ENCODE measurements around the gene BRME1.
A peak's percentile ranks its signal among the peaks of the same experiment; 100 is the strongest.

The BRME1 gene

DNA sequence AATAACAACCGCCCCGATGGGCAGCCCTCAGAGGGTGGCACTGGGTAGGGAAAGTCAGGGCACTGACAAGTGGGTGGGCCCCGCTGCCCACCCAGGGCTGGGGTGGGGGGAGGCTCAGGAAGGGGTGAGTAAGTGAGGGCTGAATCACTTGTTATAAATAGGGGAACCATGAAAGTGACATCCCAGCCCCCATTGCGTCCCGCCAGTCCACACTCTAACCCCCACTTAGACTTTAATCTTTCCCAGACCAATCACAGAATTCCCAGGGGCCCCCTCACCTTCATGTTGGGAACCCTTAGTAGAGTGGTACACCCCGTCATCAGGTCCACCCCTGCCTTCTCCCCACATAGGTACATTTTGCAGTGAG, 66.0 kb downstream of the BRME1 start:
- Histone ChIP-seq H3K9me3 (ENCODE audit: insufficient read depth, low read length) (no peaks in the 10 kb centered on the region), H3F3A (ENCODE audit: insufficient read depth) (no peaks in the 10 kb centered on the region), H2AFZ (ENCODE audit: low read depth, low read length, severe bottlenecking) (no peak overlapping the region), H3K9me2 (replicated peaks; ENCODE audit: insufficient read depth, low read length) (no peaks in the 10 kb centered on the region), H3K27ac (ENCODE audit: low read depth, low read length) (no peak overlapping the region), H3K79me2 (ENCODE audit: insufficient read depth, low read length) (no peaks in the 10 kb centered on the region), H3K9ac (ENCODE audit: low read length) (peak overlapping the region; percentile 23; the same call in 1 of the 2 replicates), H3K4me2 (ENCODE audit: low read depth, low read length, poor library complexity, severe bottlenecking) (peak overlapping the region; percentile 37), H3K36me3 (ENCODE audit: low read length) (no peaks in the 10 kb centered on the region), H4K20me1 (ENCODE audit: low read depth, low read length) (no peaks in the 10 kb centered on the region), H3K4me3 (ENCODE audit: insufficient read depth, low read length, poor library complexity, severe bottlenecking) (no peak overlapping the region), H3K27me3 (ENCODE audit: low read length) (no peaks in the 10 kb centered on the region)
- no peak for TF ChIP-seq EZH2phosphoT487 (conservative IDR thresholded peaks at IDR 0.05; ENCODE audit: low read length)
- no peak for TF ChIP-seq CTCF (IDR thresholded peaks at IDR 0.05; ENCODE audit: insufficient read depth, low read length, poor library complexity, severe bottlenecking)

DNA sequence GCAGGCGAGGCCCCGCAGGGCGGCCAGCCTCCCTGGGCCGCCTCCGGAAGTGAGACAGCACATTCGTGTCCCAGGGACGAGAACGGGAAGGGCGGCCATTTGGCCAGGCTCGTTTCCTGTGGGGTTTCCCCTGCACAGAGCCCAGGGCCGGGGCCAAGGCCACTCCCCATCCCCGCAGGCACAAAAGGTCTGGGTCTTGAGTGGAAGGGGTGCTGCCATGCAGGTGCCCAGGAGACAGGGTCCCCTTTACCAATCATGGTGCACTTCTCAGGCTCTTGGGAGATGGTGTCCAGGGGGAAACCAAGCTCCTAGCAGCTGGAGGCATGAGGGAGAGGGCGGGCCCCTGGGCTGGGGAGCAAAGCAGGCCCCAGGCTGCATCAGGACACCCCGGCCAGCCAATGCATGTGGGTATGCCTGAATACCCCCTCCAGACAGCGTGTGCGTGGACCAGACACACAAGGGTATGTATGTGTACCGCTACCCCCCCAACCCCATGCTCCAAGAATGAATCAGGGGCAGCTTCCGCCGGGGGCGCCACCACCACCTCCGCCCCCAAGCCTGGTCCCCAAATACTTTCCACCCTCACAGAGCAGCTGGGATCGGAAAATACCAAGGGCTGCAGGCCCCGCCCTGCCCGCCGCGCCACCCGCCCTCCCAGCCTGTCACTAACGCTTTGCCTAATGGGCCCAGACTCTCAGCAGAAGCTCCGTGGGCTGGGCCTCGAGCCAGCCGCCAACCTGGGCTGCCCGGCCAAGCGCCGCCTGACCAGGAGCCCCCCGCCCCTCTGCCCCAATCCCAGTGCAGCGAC, 66.6 kb downstream of the BRME1 start:
- TF ChIP-seq EZH2phosphoT487 (conservative IDR thresholded peaks at IDR 0.05; ENCODE audit: low read length) (no peak), CTCF (IDR thresholded peaks at IDR 0.05; ENCODE audit: insufficient read depth, low read length, poor library complexity, severe bottlenecking) (no peak)

DNA sequence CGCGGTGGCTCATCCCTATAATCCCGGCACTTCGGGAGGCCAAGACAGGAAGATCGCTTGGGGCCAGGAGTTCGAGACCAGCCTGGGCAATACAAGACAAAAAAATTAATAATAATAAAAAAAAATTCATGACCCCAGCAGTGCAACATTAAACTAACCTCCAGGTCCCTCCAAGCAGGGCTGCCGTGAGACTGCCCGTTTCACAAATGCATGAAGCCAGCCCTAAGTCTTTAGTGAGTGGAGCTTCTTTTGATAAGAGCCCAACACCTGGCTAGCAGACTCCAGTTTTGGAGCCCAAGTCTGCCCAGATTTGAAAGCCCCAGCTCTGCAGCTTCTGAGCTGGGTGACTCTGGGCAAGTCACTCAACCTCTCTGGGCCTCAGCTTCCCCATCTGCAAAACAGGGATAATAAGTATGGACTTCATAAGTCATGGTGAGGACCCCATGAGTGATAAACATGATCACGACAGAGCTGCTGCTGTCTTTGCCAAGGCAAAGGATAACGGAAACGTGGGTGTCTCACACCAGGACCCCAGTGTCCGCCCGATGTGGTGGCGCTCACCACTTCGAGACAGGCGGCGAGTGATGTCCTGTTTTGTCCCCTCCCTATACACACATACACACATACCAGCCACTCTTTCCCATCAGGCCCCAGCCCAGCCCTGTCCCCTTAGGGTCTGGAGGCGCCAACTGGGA, 67.3 kb downstream of the BRME1 start:
- H2AFZ ChIP-seq (ENCODE audit: low read depth, low read length, severe bottlenecking) = peak overlapping the region; percentile 47
- no peaks in the 10 kb centered on the region for H3K79me2 ChIP-seq (ENCODE audit: insufficient read depth, low read length)
- H3K27me3 ChIP-seq (ENCODE audit: low read length) = no peaks in the 10 kb centered on the region
- no peaks in the 10 kb centered on the region for H3K9me3 ChIP-seq (ENCODE audit: insufficient read depth, low read length)
- no peaks in the 10 kb centered on the region for H3K36me3 ChIP-seq (ENCODE audit: low read length)
- peak overlapping the region; percentile 5; the same call in 1 of the 2 replicates for H3K27ac ChIP-seq (ENCODE audit: low read depth, low read length)
- no peaks in the 10 kb centered on the region for H4K20me1 ChIP-seq (ENCODE audit: low read depth, low read length)
- no peak overlapping the region for H3K9ac ChIP-seq (ENCODE audit: low read length)
- no peak overlapping the region for H3K4me3 ChIP-seq (ENCODE audit: insufficient read depth, low read length, poor library complexity, severe bottlenecking)
- H3K9me2 ChIP-seq (replicated peaks; ENCODE audit: insufficient read depth, low read length) = no peaks in the 10 kb centered on the region
- no peak for TF ChIP-seq CTCF (IDR thresholded peaks at IDR 0.05; ENCODE audit: insufficient read depth, low read length, poor library complexity, severe bottlenecking)
- TF ChIP-seq EZH2phosphoT487 (conservative IDR thresholded peaks at IDR 0.05; ENCODE audit: low read length) = no peak
- no peak overlapping the region for H3K4me2 ChIP-seq (ENCODE audit: low read depth, low read length, poor library complexity, severe bottlenecking)
- H3F3A ChIP-seq (ENCODE audit: insufficient read depth) = no peaks in the 10 kb centered on the region

More for the DNA sequence above, 66.6 kb downstream of the BRME1 start:
- H3K27me3 ChIP-seq (ENCODE audit: low read length) = no peaks in the 10 kb centered on the region
- no peaks in the 10 kb centered on the region for H3F3A ChIP-seq (ENCODE audit: insufficient read depth)
- H3K4me2 ChIP-seq (ENCODE audit: low read depth, low read length, poor library complexity, severe bottlenecking) = peak overlapping the region; percentile 37
- H3K9me3 ChIP-seq (ENCODE audit: insufficient read depth, low read length) = no peaks in the 10 kb centered on the region
- H4K20me1 ChIP-seq (ENCODE audit: low read depth, low read length) = no peaks in the 10 kb centered on the region
- H3K9me2 ChIP-seq (replicated peaks; ENCODE audit: insufficient read depth, low read length) = no peaks in the 10 kb centered on the region
- H3K9ac ChIP-seq (ENCODE audit: low read length) = peak overlapping the region; percentile 23; the same call in 1 of the 2 replicates
- H3K4me3 ChIP-seq (ENCODE audit: insufficient read depth, low read length, poor library complexity, severe bottlenecking) = no peak overlapping the region
- peak overlapping the region; percentile 47 for H2AFZ ChIP-seq (ENCODE audit: low read depth, low read length, severe bottlenecking)
- H3K79me2 ChIP-seq (ENCODE audit: insufficient read depth, low read length) = no peaks in the 10 kb centered on the region
- H3K27ac ChIP-seq (ENCODE audit: low read depth, low read length) = peak overlapping the region; percentile 5; the same call in 1 of the 2 replicates
- H3K36me3 ChIP-seq (ENCODE audit: low read length) = no peaks in the 10 kb centered on the region
